Stimulated activated CD4-positive, alpha-beta T cell treated with anti-CD3 and anti-CD28 coated beads, TNF-alpha, amount 100 ng/mL, for 48 hours (primary cell): ENCODE measurements around the gene VCX3B.
"Not testable (repeated sequence)": the region's sequence is repeated elsewhere in the genome, so short reads cannot be mapped to it uniquely, and the experiment has no call there.

Source experiments
- DNase-seq, 3 donors: peaks; one replicate each; pipeline ENCODE4 v3.0.0-alpha.2; 2020; ENCODE audit warnings: low read depth in 3 of 3

VCX3B gene

GRCh38 chrX:8464530-8464929, at the start of gene VCX3B:
VCX3B (plus strand) TSS chrX:8464830; CDS start chrX:8465451, 621 bp downstream.
- DNase-seq: not testable (repeated sequence)

GRCh38 chrX:8418301-8418700, 46.3 kb upstream of the VCX3B start:
- no peak for DNase-seq

GRCh38 chrX:8424912-8425311, 39.7 kb upstream of the VCX3B start:
- DNase-seq: no peak

GRCh38 chrX:8429692-8430249, 34.9 kb upstream of the VCX3B start:
- no peak for DNase-seq

- no peak for DNase-seq
Measured at GRCh38 chrX:8430444-8430843, 34.2 kb upstream of the VCX3B start.

- DNase-seq: no peak
Measured at GRCh38 chrX:8432396-8432795, 32.2 kb upstream of the VCX3B start.

GRCh38 chrX:8433109-8434062, 31.2 kb upstream of the VCX3B start:
- no peak for DNase-seq

- DNase-seq: no peak
Measured at GRCh38 chrX:8447368-8447767, 17.3 kb upstream of the VCX3B start.

- DNase-seq: not testable (repeated sequence)
Measured at GRCh38 chrX:8452343-8452742, 12.3 kb upstream of the VCX3B start.

- no peak for DNase-seq
Measured at GRCh38 chrX:8453611-8454010, 11.0 kb upstream of the VCX3B start.

- no peak for DNase-seq
Measured at GRCh38 chrX:8455557-8455956, 9.1 kb upstream of the VCX3B start.

- DNase-seq: no peak
Measured at GRCh38 chrX:8462488-8462887, 2.1 kb upstream of the VCX3B start.

- no peak for DNase-seq
Measured at GRCh38 chrX:8484360-8484949, 19.8 kb downstream of the VCX3B start.

GRCh38 chrX:8495036-8495435, 30.4 kb downstream of the VCX3B start:
- not testable (repeated sequence) for DNase-seq

GRCh38 chrX:8500203-8500602, 35.6 kb downstream of the VCX3B start:
- DNase-seq: no peak

- DNase-seq: not testable (repeated sequence)
Measured at GRCh38 chrX:8502101-8502500, 37.5 kb downstream of the VCX3B start.

- no peak for DNase-seq
Measured at GRCh38 chrX:8504451-8504850, 39.8 kb downstream of the VCX3B start.
